HCT116 (cell line): Measurements from ENCODE around the gene CST6. TPM values are rescaled to one million over a fixed set of nuclear protein-coding genes. Genes with fewer than 3 reads are reported as not detected.

ENCODE experiments used
- ATAC-seq: fragments of 200-7000 bp; cut with Tn5 transposase; 2 replicates; pipeline ENCODE4 v1.9.1; 2020; ENCODE audit warnings: mild to moderate bottlenecking, moderate library complexity
- BruUV-seq: library from RNA; stranded (reverse); fragments of 400-500 nt; replicated peaks from 2 replicates; lab custom pipeline; 2021; lab: Mats Ljungman, UMichigan
- CTCF ChIA-PET: fragments of 300-600 bp; sonication (Branson Sonifier 250); formaldehyde crosslinking; loops from one replicate; lab custom pipeline; 2021; ENCODE audit warnings: antibody characterized with exemption; lab: Charles Lee
- POLR2A ChIA-PET: fragments of 300-600, 350-600 bp; sonication (Branson Sonifier 250); formaldehyde crosslinking; loops from one replicate; lab custom pipeline; 2021; ENCODE audit warnings: antibody characterized with exemption; lab: Charles Lee
- RAD21 ChIA-PET, 2 experiments: fragments of 300-600 bp; sonication (Branson Sonifier 250); formaldehyde crosslinking; loops; one replicate each; lab custom pipeline; 2023; ENCODE audit warnings: low total read pairs in 2 of 2; ENCODE audit not compliant: uncharacterized antibody in 2 of 2, unreplicated experiment in 2 of 2, low non-redundant PET in 1 of 2; lab: Charles Lee
- DNase-seq: peaks from one replicate; pipeline ENCODE4 v3.0.0-alpha.2; 2010; ENCODE audit warnings: low read depth, low spot score
- H2AFZ ChIP-seq: fragments of 200-600 bp; shearing (Covaris generic), sonication (generic); 2 replicates; pipeline ENCODE4 v1.6.1; 2017; ENCODE audit warnings: low read depth, mixed run types, mixed read lengths, antibody characterized with exemption, low read length; ENCODE audit not compliant: poor library complexity, severe bottlenecking
- H3K27ac ChIP-seq: 2 replicates; pipeline ENCODE4 v1.5.1; 2012; ENCODE audit warnings: low read depth, low read length
- H3K27me3 ChIP-seq: fragments of 200-600 bp; sonication (generic); 2 replicates; pipeline ENCODE4 v1.6.1; 2016; ENCODE audit warnings: mixed run types, low read length, mixed read lengths; ENCODE audit not compliant: insufficient read depth
- H3K36me3 ChIP-seq, 2 experiments: fragments of 200-500 bp in 1 of 2; fragments of 200-600 bp in 1 of 2; sonication (Bioruptor generic) in 1 of 2; sonication (generic) in 1 of 2; 2 replicates each; pipeline versions ENCODE4 v1.5.1 to v1.6.1; 2014 to 2016; ENCODE audit warnings: low read length in 2 of 2, inconsistent platforms in 1 of 2, mixed read lengths in 1 of 2, mixed run types in 1 of 2; ENCODE audit not compliant: insufficient read depth in 2 of 2, control insufficient read depth in 1 of 2
- H3K4me1 ChIP-seq, 2 experiments: fragments of 200-600 bp in 1 of 2; sonication (generic) in 1 of 2; 2 replicates each; pipeline versions ENCODE4 v1.5.1 to v1.6.1; 2012 to 2017; ENCODE audit warnings: low read length in 2 of 2, inconsistent platforms in 1 of 2, mild to moderate bottlenecking in 1 of 2, mixed read lengths in 1 of 2, mixed run types in 1 of 2, moderate library complexity in 1 of 2; ENCODE audit not compliant: insufficient read depth in 2 of 2, control insufficient read depth in 1 of 2
- H3K4me2 ChIP-seq: fragments of 200-600 bp; sonication (generic); 2 replicates; pipeline ENCODE4 v1.6.1; 2017; ENCODE audit warnings: mixed run types, low read length, mixed read lengths
- H3K4me3 ChIP-seq, 2 experiments: fragments of 200-600 bp in 1 of 2; sonication (generic) in 1 of 2; replicated peaks in 1 of 2; 2 replicates each; pipeline ENCODE4 v1.5.1; 2011 to 2016; ENCODE audit warnings: low read length in 2 of 2, control low read depth in 1 of 2, low read depth in 1 of 2, mild to moderate bottlenecking in 1 of 2, mixed read lengths in 1 of 2, mixed run types in 1 of 2
- H3K79me2 ChIP-seq: fragments of 200-600 bp; sonication (generic); 2 replicates; pipeline ENCODE4 v1.6.1; 2017; ENCODE audit warnings: mild to moderate bottlenecking, mixed run types, low read length, moderate library complexity, mixed read lengths; ENCODE audit not compliant: insufficient read depth
- H3K9ac ChIP-seq: fragments of 200-600 bp; sonication (generic); 2 replicates; pipeline ENCODE4 v1.6.1; 2016; ENCODE audit warnings: low read length, mixed read lengths
- H3K9me2 ChIP-seq: fragments of 200-600 bp; sonication (generic), shearing (Covaris generic); 2 replicates; pipeline ENCODE4 v1.6.1; 2017; ENCODE audit warnings: mixed run types, mild to moderate bottlenecking, moderate library complexity; ENCODE audit not compliant: insufficient read depth
- H3K9me3 ChIP-seq, 2 experiments: fragments of 200-500 bp in 1 of 2; fragments of 200-600 bp in 1 of 2; sonication (Bioruptor generic) in 1 of 2; sonication (generic) in 1 of 2; 2 replicates each; pipeline ENCODE4 v1.6.1; 2014 to 2017; ENCODE audit warnings: low read length in 2 of 2, mixed read lengths in 2 of 2, inconsistent platforms in 1 of 2, low read depth in 1 of 2, mild to moderate bottlenecking in 1 of 2, mixed run types in 1 of 2, moderate library complexity in 1 of 2; ENCODE audit not compliant: control insufficient read depth in 1 of 2, insufficient read depth in 1 of 2
- H4K20me1 ChIP-seq: fragments of 200-600 bp; sonication (generic), shearing (Covaris generic); 2 replicates; pipeline ENCODE4 v1.6.1; 2017; ENCODE audit warnings: mixed run types, mild to moderate bottlenecking, moderate library complexity; ENCODE audit not compliant: insufficient read depth
- CBX3 ChIP-seq: IDR thresholded peaks from 2 replicates; pipeline ENCODE4 v1.6.1; 2012; ENCODE audit warnings: low read depth
- ELF1 ChIP-seq: IDR thresholded peaks from 2 replicates; pipeline ENCODE4 v1.6.1; 2012; ENCODE audit warnings: low read depth, borderline replicate concordance
- POLR2AphosphoS5 ChIP-seq: IDR thresholded peaks from 2 replicates; pipeline ENCODE4 v1.6.1; 2011; ENCODE audit warnings: mild to moderate bottlenecking, low read depth, low read length, moderate library complexity
- SIN3A ChIP-seq: IDR thresholded peaks from 2 replicates; pipeline ENCODE4 v1.6.1; 2012; ENCODE audit warnings: low read depth
- SRF ChIP-seq: IDR thresholded peaks from 2 replicates; pipeline ENCODE4 v1.6.1; 2012; ENCODE audit warnings: low read depth
- ZBTB33 ChIP-seq: IDR thresholded peaks from 2 replicates; pipeline ENCODE4 v1.6.1; 2011; ENCODE audit warnings: mild to moderate bottlenecking, low read length, moderate library complexity; ENCODE audit not compliant: insufficient replicate concordance; ENCODE audit errors: extremely low read depth
- ZNF274 ChIP-seq: fragments of 200-500 bp; sonication (Bioruptor generic); IDR thresholded peaks from 2 replicates; pipeline ENCODE4 v1.6.1; 2014; ENCODE audit warnings: mild to moderate bottlenecking, low read depth, low read length, inconsistent platforms
- intact Hi-C: fragments of 100-400 bp; cut with micrococcal nuclease; formaldehyde crosslinking; loops from 2 replicates; pipeline ENCODE4 v1.10.0; 2022
- total RNA-seq: library from RNA; stranded (reverse); gene quantifications from one replicate; pipeline ENCODE4 v1.2.1, GENCODE V29; 2021; ENCODE audit not compliant: unreplicated experiment

Gene CST6
- total RNA-seq, 1 experiment from 2014 or later, result 68.1 TPM

- ATAC-seq, result no peak
- CTCF ChIA-PET, result no interaction called here
- TF ChIP-seq ZNF274 (no peak), SIN3A (no peak), POLR2AphosphoS5 (no peak), ZBTB33 (no peak), SRF (no peak), CBX3 (no peak), ELF1 (no peak)
- Histone ChIP-seq H3K4me3 (no peak overlapping the region), H3K27me3 (no peaks in the 10 kb centered on the region), H3K9ac (no peak overlapping the region), H3K79me2 (no peaks in the 10 kb centered on the region), H3K9me3 (no peaks in the 10 kb centered on the region), H3K4me1 (no peaks in the 10 kb centered on the region), H3K9me2 (no peaks in the 10 kb centered on the region), H3K27ac (no peak overlapping the region; the same call in 1 of the 2 replicates), H3K4me2 (no peak overlapping the region), H4K20me1 (no peaks in the 10 kb centered on the region), H2AFZ (no peak overlapping the region), H3K36me3 (peaks cover 6 to 10% of the 10 kb centered on the region in 2 experiments; a peak in 3 of 4 replicates)
- POLR2A ChIA-PET, result no interaction called here
- RAD21 ChIA-PET, result no interaction called here
- DNase-seq, result no peak
- intact Hi-C loops, result no loop called here
- no TSS peak for BruUV-seq
Measured at GRCh38 chr11:65976216-65977176, 35.3 kb upstream of the CST6 start.
